GM21737 (cell line): Measurements from ENCODE around the gene LRIG1.

Experiments used
- ATAC-seq: cut with Tn5 transposase; IDR thresholded peaks from one replicate; pipeline ENCODE4 v1.9.1; 2021; ENCODE audit warnings: mild to moderate bottlenecking, moderate library complexity; ENCODE audit not compliant: unreplicated experiment

The LRIG1 gene

DNA sequence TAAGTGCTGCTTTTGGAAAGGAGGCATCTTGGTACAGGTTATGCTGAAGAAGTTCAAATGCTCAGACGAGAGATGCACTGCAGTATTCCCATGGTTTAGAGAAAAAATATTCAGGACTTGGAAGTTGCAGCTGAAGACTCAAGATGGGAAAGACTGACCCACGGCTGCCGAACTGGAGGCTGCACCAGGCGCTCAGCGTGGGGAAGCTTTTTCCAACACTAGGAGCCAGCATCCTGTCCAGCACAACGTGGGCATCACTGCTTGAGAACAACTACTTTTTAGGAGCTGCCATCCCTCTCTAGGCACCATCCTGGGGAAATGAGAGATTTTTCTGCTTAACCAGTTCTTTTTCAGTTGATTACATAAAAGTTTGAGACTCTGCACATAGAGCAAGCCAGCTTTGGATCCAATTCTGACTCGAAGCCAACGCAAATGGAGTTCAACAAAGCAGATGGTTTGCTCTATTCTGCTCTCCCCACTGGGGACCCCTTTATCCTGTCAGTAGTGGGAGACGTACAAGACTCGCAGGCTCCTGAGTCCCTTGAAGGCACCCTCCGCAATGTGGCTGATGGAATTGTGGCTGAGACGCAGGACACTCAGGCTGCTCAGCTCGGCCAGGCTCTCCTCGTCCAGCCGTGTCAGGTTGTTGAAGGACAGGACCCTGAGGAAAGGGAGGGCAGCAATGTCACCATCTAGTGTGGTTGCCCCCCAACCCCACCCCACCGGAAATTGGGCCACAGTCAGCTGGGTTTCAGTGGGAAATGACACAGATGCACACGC, 93.8 kb downstream of the LRIG1 start:
- ATAC-seq = no peak

DNA sequence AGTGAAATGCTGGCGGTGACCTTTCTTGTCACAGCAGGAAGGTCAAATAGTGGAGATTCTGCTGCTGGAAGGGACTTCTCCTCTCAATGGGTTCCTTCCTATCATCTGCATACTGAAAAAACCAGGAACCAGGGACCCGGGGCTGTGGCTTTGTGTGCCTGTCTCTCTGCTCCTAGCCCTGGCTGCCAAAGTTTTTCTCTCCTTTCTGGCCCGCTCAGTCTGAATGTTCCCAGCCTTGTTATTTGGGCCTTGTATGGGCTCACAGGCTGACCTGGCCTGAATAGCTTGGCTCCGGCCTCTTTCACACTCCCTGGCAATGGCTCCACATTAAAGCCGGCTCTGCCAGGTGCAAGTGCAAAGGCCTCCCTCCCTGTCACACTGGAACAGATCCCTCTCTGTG, 94.7 kb downstream of the LRIG1 start:
- ATAC-seq = no peak

DNA sequence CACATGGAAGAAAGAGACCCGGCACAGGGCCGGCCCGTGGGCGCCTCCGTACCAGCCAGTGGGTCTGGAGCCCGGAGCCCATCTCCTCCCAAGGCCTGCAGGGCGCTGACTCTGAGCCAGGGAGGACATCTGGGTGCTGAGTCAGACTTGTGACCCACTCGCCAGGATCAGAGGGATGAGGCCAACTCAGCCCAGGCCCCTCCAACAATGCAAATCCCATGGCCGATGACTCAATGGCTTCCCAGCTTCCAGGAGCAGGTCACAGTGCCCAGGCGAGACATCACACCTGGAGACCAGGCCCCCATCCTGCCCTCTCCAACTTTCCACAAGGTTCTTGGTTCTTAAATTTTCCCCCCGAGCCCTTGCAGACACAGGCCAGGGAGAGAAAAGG, 95.1 kb downstream of the LRIG1 start:
- ATAC-seq = no peak

DNA sequence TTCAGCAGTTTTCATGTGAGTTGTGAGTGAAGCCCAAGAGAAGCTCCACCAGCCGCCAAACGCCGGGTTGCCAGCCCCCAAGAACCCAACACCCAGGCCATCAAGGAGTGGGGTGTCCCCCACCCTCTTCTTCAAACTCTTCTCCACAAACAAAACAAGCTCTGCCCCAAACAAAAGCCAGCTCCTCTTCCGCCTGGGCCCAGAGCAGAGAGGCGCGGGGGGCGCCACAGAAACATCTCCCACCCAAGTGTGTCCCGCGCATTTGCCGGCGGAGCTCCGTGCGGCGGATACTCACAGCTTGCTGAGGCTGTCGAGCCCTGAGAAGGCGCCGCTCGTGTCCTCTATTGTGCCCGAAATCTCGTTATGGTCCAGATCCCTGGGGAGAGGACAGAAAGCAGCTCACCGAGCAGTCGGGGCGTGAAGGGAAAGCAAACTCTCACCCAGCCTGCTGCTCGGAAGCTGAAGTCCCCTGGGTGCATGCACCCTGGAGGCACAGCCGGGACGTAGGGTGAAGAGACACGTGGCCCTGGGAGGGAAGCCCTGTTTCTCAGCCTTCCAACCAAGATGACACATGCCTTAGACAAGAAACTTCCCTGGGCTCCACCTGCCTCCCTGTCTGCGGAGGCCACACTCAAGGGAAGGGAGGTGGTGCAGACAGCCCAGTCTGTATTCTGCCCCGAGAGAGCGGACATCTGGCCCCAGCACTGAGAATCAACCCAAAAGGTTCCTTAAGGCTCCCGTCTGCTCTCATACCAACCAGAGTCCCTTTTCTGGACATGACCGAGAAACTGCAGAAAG, 95.7 kb downstream of the LRIG1 start:
- ATAC-seq = no peak

DNA sequence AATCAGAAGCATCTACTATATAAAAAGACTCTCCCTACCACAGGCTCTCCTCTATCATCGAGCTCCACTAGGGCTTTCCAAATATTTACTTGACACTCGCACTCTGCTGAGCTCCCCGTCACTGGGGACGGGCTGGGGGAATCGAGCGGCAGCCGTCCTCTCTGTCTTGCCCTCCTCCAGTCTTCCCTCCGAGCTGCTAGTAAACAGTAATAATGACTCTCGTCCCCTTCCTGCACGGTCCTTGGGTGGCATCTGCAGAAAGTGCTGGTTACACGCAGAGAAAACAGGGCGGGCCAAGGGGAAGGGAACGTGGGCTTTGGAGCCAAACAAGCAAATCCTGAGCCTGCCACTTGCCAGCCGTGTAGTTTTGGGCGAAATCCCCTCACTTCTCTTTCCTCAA, 96.6 kb downstream of the LRIG1 start:
- ATAC-seq = no peak

DNA sequence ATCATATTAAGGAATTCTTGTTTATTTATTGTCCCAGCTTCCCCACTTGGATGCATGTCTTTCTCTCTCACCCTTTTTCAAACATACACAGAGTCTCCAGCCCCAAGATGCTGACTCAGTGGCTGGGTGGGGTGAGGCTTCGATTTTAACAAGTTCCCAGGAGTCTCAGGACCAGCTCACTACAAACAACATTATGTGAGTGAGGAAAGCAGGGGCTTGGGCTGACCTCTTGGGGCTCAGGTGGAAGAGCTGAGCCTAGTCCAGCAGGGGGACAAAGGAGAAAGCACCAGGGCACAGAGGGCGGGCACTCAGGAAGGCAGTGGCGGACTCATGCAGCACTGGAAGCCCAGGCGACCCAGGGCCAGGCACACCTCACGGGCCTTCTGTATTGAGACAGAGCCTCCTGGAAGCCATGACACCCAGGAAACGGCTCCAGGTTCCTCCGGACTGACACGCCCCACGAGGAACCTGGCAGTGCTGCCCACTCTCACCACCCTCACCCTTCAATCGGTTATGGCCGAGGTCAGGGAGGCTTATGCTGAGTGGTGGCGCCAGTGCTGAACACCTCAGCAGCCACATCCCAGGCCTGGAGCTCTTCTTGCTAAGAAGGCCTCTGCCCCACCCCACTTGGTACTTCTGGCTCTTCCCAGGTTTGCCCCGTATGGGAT, 97.4 kb downstream of the LRIG1 start:
- no peak for ATAC-seq

DNA sequence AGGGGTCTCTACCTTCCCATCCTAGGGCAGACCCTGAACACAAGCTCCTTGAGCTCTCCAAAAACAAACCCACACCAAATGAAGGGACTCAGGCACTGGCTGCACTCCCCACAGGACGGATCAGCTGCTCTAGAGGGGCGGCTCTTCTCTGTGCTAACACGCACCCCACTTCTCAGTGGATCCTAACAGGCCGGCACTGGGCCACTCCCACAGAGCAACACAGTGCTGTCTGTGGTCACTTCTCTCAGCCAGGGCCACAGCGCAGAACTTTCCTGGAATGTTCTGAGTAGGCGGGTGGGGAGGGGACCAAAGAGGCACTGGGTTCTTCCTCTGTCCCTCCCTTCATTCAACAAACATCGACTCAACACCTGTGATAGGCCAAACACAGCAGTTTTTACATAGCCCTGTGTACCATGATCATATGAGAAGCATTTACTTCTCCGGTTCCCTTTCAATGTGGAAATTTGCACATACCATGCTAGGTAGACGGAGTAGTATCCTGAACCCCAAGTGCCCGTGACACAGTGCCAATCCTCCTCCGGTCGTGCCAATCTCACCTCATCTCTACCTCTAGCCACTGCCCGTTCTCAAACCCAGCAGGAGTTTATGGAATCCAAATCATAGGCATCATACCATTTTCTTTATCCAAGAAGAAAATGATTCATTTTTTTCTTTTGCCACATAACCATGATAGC, 98.1 kb downstream of the LRIG1 start:
- no peak for ATAC-seq

DNA sequence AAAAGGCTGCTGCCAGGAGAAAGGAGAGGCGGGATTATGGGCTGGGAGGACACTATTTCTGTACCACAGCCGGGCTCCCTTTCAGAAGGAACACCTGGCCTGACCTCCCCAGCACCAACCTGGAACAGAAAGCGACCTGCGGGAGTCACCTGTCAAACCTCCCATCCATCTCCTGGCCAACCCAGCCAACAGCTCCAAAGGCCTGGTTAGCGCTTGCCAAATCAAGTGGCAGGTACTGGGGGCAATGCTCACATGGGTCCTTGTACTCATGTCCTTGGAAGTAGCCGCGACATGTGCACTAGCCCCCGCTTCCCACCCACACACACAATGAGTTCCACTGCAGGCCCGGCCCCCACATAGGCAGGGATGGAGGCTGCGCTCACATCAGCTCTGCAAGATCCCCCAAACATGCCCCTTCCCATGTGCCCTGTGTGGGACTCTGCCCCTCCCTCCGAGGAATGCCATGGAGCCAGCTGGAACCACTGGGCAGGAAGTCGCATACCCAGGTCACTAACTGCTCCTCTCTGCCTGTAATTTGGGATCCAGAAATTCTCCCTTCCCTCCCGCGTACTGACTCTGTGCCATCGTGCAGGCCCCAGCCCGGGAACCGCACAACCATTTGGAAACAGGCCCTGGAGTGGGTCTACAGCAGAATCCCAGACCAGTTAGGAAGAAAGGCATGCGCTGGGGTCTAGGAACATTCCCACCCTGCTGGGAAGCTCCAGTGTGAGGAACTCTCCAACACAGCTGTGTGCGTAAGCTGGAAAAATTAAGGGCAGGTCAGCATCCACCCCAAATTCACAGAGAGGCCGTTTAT, 98.9 kb downstream of the LRIG1 start:
- no peak for ATAC-seq

DNA sequence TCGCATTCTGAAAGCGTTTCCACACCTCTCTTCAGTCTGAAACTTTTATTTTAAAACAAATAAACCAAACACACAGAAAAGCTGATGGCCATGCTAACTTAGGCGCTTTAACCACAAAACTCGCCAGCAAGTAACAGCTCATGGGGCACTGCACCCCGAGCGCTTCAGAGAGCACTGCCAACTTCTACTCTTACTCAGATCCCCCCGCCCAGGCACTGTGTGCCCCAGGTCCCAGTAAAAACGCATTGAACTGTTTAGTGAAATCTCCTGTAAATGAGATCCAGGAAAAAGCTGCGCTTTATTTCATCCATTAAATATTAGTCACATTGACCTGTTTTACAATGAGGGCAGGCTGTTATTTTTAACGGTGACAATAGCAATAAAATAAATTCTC, 99.7 kb downstream of the LRIG1 start:
- no peak for ATAC-seq

DNA sequence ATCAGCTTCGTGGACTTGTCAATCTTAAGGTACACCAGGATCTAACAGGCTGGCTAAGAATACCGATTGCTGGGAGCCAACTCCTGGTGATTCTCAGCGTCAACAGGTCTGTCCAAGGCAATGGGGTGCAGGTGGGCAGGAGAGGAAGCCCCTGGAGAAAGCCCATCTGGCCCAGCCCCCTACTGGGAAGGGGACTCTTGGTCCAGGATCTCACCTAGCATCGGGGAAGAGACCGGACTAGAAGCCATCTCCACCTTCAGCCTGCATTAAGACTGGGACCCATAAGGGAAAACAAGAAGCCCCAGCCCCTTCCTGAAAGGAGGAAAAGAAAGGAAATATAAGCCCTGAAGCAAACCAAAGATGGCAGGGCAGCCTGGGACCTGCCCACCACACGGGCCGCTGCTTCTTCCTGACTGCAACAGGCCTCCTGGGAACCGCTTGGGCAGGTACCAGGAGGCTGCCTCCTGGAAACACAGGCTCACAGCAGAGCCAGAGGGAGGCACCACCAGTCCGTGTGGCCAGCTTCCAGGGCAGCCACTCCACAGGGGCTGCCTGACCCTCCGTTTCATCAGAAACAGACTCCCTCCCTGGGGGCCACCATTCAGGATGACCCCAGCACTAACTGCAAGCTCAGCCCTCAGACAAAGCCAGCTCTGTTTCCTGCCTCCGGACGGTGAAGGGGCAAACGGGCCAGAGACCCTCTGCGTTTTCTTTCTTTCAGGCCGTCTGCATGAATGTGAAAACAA, 100.2 kb downstream of the LRIG1 start:
- ATAC-seq = no peak

DNA sequence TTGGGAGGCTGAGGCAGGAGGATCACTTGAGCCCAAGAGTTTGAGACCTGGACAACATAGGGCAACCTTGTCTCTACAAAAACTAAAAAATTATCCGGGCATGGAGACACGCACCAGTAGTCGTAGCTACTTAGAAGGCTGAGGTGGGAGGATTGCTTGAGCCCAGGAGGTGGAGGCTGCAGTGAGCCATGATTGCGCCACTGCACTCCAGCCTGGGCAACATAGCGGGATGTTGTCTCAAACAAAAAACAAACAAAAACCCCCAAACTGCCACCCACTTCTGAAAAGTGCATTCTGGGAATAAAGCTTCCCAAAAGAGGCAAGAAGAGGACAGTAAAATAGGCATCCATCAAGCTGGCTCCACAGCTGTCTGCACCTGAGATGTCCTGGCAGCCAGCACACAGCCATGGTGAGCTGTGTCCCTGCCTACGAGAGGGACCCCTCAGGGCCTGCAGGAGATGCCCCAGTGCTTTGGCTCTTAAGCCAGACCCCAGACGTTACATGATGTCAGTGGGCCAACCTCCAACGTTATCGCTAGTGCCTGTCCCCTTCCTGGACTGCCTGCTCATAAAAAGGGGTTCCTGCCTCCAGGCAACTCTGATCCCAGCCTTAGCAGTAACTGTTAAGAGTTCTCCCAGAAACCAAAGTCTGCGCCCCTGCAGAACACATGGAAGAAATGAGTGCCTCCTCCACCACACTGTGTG, 101.1 kb downstream of the LRIG1 start:
- no peak for ATAC-seq

DNA sequence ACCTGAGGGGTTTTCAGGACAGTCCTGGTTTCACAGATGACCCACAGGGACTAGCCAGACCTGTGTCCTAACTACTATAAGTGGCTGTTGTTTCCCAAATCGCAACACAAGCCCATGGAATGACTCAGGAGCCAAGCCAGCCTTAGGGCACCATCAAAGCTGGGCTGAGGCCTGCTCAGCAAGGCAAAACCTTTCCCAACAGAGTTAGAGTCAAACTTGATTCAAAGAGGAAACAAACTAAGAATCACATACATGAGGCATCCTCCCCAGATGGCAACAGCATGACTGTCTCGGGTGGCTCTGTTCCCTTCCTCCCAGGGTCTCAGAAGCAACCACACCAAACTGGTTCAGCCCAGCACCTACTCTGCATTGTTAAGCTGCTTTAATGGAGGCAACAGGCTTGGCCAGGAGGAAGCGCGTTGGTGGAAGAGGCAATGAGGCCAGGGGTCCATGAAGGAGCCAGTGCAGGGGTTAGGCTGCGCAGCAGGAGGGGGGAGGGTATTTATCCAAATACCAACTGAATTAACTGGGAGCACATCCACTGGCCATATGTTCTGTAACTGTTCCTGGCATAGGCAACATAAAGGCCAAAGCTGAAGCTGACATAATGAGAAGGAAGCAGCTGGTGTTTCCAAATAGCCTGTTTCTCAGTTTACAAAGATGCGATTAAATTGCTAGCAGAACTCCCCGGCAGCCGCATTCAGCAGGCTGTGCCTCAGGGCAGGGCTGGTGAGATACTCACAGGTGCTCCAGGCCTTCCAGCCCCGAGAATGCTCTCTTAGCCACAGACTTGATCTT, 102.4 kb downstream of the LRIG1 start:
- ATAC-seq = no peak

DNA sequence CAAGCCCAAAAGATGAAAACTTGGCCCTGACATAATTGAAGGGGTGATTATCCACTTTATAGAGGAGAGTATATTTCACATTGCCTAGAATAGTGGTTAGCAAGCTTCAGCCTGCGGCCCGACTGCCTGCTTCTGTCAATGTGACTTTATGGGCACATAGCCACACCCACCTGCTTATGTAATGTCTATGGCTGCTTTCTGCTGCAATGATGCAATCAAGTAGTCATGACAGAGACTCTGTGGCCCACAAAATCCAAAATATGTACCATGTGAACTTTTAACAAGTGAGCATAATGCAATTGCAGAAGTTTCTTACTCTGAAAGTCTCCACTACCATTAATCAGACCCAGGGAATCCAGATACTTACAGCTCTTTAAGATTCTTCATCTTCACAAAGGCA, 103.1 kb downstream of the LRIG1 start:
- no peak for ATAC-seq

DNA sequence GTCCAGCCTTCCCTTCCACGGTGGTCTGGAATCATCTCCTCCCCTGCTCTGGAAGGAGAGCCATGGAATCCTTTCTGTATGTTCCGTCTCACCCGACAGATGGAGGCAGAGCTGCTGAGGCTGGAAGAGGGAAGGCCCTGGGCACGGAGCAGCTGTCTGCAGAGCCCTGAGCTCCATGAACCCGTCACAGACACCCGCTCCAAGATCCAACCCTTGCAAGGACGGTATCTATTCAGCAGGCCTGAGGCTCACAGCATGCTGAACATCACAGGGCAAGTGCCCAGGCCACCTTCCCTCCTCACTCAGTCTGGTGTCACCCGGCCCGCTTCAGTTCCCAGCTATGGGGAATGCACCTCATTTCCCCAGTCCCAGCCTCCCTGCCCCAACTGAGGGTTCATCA, 103.9 kb downstream of the LRIG1 start:
- ATAC-seq = no peak

DNA sequence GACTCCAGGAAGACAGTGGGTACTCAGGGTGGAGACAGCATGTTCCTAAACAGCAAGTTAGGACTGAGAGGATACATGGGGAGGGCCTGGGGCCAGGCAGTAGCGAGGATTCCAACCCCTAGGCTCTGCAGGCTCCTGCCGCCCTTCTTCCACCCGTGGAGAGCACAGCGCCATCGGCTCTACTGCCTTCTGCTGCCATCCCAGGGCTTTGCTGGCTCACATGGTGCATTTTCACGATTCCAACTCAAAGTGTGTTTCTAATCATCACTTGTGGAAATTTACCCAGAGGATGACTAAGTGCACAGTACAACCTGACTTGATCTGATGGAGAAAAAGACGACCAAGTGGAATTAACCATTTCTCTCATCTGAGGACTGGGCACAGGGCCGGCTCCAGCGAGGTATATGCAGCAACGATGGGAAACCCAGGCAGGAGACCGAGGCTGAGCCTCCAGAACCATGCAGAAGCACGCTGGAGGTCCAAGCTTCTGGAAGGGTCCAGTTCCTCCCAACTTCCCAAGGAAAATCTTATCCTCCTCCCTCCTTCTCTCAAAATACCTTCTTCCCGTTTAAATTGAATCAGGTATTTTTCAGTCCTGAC, 104.6 kb downstream of the LRIG1 start:
- no peak for ATAC-seq

DNA sequence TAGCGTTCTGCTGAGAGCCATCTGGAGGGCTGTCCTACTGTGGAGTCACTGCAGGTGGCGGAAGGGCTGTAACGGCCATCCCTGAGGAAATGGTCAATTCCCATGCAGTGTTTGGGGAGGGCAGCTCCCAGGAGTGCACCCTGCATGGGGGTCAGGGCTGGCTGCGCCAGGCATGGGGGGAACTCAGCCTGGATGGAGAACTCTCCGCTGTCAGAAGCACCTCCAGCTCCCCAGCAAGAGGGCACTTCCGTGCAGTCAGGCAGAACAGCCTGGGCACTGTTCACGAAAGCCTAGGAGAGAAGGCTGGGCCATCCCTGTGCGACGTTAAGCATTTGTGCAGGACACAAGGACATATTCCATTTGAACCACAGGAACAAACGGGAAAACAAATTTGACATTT, 105.2 kb downstream of the LRIG1 start:
- ATAC-seq = no peak

DNA sequence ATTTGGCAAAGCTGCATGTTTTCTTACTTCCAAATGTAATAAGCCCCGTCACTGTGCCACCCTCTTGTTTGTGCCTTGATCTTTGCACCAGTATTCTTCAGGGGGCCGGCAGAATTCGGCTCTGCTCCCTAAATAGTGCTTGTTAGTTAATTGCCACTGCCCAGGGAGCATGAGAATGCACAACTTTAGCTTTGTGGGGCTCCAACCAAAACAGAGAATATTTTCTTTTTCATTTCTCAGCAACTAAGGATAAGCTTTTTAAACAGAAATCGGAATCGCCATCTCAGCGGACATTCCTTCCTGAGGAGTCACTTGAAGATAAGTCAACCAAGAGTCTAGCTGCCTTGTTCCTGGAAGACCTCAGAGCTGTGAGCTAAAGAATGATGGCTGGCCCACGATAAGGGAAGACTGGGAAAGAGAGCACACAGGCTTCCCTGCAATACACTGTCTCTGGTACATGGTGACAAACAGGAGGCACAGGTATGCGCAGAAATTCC, 106.0 kb downstream of the LRIG1 start:
- ATAC-seq = no peak
